HFF-Myc (cell line): ENCODE results near the gene SCN5A.

Experiments used
- DNase-seq: peaks from one replicate; pipeline ENCODE4 v3.0.0-alpha.2; 2011; ENCODE audit warnings: low read depth; ENCODE audit errors: extremely low read depth
- H3K4me3 ChIP-seq: replicated peaks from 2 replicates; pipeline ENCODE4 v1.5.1; 2011; ENCODE audit warnings: low read depth, mild to moderate bottlenecking, control low read depth, low read length
- CTCF ChIP-seq: IDR thresholded peaks from 2 replicates; pipeline ENCODE4 v1.5.1; 2012; ENCODE audit warnings: mild to moderate bottlenecking, low read depth, low read length, control low read depth; ENCODE audit errors: missing control alignments

The SCN5A gene

GRCh38 chr3:38507120-38507519 lies 142.4 kb downstream of the SCN5A start:
- no peak for TF ChIP-seq CTCF
- H3K4me3 ChIP-seq = no peak overlapping the region
- DNase-seq = no peak

GRCh38 chr3:38500688-38501417 lies 148.6 kb downstream of the SCN5A start:
- H3K4me3 ChIP-seq = no peak overlapping the region
- no peak for DNase-seq
- no peak for TF ChIP-seq CTCF
